Stimulated activated CD8-positive, alpha-beta memory T cell treated with anti-CD3 and anti-CD28 coated beads, Interleukin-7, amount 100 ng/mL, for 24 hours (primary cell): ENCODE data around the gene PCDHGA4.
"Not testable (repeated sequence)": the region's sequence is repeated elsewhere in the genome, so short reads cannot be mapped to it uniquely, and the experiment has no call there.

Experiments used
- DNase-seq: peaks from one replicate; pipeline ENCODE4 v3.0.0-alpha.2; 2020; ENCODE audit warnings: low read depth

The PCDHGA4 gene

DNA sequence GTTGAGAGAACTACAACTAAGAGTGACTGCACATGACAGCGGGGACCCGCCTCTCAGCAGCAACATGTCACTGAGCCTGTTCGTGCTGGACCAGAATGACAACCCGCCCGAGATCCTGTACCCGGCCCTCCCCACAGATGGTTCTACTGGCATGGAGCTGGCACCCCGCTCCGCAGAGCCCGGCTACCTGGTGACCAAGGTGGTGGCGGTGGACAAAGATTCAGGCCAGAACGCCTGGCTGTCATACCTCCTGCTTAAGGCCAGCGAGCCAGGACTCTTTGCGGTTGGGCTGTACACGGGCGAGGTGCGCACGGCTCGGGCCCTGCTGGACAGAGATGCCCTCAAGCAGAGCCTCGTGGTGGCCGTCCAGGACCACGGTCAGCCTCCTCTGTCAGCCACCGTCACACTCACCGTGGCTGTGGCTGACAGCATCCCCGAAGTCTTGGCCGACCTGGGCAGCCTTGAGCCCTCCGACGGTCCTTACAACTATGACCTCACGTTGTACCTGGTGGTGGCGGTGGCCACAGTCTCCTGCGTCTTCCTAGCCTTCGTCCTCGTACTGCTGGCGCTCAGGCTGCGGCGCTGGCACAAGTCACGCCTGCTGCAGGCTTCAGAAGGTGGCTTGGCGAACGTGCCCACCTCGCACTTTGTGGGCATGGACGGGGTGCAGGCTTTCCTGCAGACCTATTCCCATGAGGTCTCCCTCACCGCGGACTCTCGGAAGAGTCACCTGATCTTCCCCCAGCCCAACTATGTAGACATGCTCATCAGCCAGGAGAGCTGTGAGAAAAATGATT is 29.8 kb downstream of the PCDHGA4 start:
- no peak for DNase-seq

- DNase-seq, result not testable (repeated sequence)
Measured at GRCh38 chr5:141387557-141388311, 32.9 kb downstream of the PCDHGA4 start, which contains the start of gene PCDHGB4. Gene PCDHGB4, plus strand, starts transcription at chr5:141387698. Its CDS starts 187 bp downstream, at chr5:141387885.

DNA sequence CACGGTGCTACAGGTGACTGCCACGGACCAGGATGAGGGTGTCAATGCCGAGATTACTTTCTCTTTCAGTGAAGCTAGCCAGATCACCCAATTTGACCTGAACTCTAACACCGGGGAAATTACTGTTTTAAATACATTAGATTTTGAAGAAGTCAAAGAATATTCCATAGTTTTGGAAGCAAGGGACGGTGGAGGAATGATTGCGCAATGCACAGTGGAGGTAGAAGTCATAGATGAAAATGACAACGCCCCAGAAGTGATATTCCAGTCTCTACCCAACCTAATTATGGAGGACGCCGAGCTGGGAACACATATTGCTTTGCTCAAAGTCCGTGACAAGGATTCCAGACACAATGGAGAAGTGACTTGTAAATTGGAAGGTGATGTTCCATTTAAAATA is 33.8 kb downstream of the PCDHGA4 start:
- no peak for DNase-seq

GRCh38 chr5:141389153-141390042 is 34.6 kb downstream of the PCDHGA4 start:
- DNase-seq, result no peak

- no peak for DNase-seq
Measured at GRCh38 chr5:141392429-141393198, 37.8 kb downstream of the PCDHGA4 start, which contains the start of gene PCDHGA8. Gene PCDHGA8, plus strand, starts transcription at chr5:141392633. Its CDS starts 181 bp downstream, at chr5:141392814.

DNA sequence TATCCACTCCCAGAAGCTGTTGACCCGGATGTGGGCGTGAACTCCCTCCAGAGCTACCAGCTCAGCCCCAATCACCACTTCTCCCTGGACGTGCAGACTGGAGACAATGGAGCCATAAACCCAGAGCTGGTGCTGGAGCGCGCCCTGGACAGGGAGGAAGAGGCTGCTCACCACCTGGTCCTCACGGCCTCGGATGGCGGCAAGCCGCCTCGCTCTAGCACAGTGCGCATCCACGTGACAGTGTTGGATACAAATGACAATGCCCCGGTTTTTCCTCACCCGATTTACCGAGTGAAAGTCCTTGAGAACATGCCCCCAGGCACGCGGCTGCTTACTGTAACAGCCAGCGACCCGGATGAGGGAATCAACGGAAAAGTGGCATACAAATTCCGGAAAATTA is 38.4 kb downstream of the PCDHGA4 start:
- DNase-seq, result no peak

- not testable (repeated sequence) for DNase-seq
Measured at GRCh38 chr5:141394401-141395187, 39.8 kb downstream of the PCDHGA4 start.

- DNase-seq, result not testable (repeated sequence)
Measured at GRCh38 chr5:141397756-141398551, 43.1 kb downstream of the PCDHGA4 start, which contains the start of gene PCDHGB5. Gene PCDHGB5, plus strand, starts transcription at chr5:141397947. Its CDS starts 181 bp downstream, at chr5:141398128.

DNA sequence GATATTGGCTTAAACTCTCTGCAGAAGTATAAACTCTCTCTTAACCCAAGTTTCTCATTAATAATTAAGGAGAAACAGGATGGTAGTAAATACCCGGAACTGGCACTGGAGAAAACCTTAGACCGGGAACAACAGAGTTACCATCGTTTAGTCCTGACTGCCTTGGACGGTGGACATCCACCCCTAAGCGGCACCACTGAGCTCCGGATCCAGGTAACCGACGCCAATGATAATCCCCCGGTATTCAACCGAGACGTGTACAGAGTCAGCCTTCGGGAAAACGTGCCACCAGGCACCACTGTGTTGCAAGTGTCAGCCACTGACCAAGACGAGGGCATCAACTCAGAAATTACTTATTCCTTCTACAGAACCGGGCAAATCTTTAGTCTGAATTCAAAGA is 43.8 kb downstream of the PCDHGA4 start:
- no peak for DNase-seq

GRCh38 chr5:141399555-141400258 is 44.9 kb downstream of the PCDHGA4 start:
- DNase-seq, result no peak

DNA sequence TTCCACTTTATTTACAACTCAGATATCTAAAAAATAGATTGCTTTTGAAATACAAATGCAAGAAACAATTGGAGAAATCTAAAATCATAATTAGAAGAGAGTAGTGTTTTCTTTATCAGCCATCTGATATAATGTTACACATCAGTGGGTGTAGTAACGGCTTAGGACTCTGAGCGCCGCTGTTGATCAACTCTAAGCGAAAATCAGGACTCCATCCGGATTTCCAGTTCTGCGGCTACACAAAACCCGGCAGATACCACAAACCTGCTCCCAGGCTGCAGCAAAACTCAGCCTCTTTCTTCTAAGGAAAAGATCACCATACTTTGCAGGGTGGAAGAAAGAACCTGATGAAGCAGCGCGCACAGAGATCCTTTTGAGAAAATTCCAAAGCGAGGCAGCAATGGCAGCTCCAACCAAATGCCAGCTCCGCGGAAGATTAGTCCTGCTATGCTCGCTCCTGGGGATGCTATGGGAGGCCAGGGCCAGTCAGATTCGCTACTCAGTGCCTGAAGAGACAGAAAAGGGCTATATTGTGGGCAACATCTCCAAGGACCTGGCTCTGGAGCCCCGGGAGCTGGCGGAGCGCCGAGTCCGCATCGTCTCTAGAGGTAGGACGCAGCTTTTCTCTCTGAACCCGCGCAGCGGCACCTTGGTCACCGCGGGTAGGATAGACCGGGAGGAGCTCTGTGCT is 47.9 kb downstream of the PCDHGA4 start, which contains the start of gene PCDHGA9:
PCDHGA9 (plus strand) TSS at position 226 of the 691 bp plus-strand sequence; CDS start at position 401, 175 bp downstream.
- no peak for DNase-seq

GRCh38 chr5:141403387-141403786 is 48.6 kb downstream of the PCDHGA4 start:
- no peak for DNase-seq
